GM21529 (cell line): ENCODE results near the gene HEXD.
"Not testable (repeated sequence)": the region's sequence is repeated elsewhere in the genome, so short reads cannot be mapped to it uniquely, and the experiment has no call there.

Experiments
- ATAC-seq: cut with Tn5 transposase; IDR thresholded peaks from one replicate; pipeline ENCODE4 v1.9.1; 2021; ENCODE audit not compliant: unreplicated experiment

The HEXD gene

DNA sequence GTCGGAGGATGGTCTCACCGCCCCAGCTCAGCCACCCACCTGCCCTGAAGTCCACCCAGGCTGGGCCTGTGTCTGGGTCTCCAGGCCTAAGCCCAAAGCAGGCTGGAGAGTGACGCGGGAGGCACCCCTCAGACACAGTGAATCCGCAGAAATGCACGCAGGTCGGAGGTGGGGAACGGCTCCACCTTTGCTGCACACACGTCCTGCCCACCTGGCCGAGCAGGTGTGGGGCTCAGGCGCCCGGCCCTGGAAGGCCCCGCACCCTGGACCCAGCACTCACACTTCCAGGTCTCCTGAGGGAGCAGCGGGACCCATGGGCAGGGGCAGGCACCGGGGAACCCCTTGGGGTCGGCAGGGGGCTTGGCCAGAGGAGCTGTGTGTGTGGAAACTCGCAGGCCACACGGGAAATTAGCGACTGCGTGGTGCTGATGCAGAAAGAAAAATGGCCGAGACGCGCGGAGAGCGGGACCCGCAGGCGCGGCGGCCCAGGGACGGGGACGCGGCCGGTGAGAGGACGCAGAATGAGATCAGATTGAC is 21.8 kb downstream of the HEXD start:
- ATAC-seq, result no peak

DNA sequence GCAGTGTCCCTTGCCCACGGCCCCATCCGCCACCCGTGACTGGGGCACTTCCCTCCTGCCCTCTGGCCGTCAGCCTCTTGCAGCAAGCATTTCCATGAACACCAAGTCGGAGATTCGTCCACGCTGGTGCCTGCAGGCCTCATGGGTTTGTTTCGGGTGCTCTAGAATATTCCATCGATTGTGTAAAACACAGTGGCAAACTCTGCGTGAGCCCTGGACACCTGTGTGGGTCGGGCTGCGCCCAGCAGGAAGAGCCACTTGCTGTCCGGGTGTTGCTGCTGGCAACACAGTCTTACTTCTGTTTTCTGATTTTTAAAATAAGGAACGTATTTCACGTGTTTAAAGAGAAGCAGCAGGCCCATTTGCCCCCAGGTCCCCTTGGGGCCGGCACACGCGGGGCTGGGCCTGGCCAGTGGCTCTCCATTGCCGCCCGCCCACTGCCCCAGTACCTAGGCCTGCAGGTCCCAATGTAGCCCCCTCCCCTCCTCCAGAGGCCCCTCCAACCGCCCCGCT is 22.4 kb downstream of the HEXD start:
- no peak for ATAC-seq

DNA sequence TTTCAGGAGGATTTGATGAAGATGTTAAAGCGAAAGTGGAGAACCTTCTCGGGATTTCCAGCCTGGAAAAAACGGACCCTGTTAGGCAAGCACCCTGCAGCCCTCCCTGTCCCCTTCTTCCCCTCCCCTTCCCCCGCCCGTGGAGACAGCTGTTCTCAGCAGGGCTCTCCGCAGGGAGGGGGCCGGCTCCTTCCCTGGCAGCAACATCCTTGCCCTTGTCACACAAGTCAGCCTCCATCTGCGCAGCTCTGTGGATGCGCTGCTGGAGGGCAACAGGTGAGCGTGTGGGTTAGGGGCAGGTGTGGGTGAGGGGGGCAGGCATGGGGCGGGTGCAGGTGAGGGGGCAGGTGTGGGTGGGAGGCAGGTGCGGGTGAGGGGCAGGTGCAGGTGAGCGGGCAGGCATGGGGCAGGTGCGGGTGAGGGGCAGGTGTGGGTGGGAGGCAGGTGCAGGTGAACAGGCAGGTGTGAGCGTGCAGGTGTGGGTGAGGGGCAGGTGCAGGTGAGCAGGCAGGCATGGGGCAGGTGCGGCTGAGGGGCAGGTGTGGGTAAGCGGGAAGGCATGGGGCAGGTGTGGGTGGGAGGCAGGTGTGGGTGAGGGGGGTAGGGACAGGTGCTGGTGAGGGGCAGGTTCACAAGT is 23.0 kb downstream of the HEXD start:
- ATAC-seq, result no peak

DNA sequence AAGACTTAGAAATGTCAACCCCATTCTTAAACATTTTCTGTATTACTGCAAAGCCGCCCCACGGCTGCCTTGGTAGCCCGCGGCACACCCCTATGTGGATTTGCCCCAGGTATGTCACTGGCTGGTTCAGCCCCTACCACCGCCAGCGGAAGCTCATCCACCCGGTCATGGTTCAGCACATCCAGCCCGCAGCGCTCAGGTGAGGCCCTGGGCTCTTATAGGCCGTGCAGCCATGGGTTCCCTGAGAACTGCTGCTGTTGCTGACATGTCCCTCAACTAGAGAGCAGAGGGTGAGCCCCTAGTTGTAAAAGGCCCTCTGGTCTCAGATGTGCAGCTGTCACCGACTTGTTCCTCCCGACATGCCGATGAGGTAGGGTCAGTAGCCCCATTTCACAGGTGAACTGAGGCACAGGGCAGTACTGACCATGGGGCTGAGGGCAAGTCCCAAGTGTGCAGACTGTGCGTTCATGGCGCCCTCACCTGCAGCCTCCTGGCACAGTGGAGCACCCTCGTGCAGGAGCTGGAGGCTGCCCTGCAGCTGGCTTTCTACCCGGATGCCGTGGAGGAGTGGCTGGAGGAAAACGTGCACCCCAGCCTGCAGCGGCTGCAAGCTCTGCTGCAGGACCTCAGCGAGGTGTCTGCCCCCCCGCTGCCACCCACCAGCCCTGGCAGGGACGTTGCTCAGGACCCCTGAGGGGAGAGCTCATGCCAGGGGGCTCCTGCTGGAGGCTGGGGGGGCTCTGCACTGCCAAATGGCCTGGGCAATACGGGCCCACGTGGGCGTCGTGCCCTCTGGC is 23.7 kb downstream of the HEXD start:
- ATAC-seq, result no peak

DNA sequence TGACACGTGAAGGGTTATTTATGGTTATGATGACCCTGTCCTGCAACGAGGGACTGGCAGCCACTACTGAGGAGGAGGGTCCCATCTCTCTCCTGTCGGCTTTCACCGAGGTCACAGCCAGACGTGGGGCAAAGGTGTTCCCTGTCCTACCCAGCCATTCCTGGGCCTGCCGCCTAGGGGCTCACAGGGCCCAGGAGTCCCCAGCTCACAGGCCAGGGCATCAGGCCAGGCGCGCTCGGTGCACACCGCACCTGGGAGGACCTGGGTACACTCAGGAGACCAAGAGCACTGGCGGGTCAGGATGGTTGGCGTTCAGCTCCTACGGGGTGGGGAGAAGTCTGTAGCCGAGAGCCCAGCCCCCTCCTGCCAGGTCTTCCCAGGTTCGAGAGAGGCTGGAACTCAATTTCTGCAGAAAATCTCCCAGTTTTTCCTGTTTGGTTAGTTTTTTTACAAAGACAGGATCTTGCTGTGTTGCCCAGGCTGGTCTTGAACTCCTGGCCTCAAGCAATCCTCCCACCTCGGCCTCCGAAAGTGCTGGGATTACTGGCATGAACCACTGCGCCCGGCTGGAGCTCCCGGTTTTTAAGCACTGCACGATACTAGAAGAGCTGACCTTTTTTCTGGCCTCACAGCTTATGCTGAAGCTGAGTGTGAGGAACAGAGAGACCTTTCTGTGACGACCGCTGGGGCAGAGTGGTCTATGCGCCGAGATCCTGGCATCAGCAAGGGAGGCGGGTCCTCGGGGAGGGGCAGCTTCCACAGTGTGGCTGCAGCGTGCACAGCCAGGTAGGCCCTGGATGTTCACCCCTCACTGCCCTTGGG is 24.7 kb downstream of the HEXD start:
- no peak for ATAC-seq

DNA sequence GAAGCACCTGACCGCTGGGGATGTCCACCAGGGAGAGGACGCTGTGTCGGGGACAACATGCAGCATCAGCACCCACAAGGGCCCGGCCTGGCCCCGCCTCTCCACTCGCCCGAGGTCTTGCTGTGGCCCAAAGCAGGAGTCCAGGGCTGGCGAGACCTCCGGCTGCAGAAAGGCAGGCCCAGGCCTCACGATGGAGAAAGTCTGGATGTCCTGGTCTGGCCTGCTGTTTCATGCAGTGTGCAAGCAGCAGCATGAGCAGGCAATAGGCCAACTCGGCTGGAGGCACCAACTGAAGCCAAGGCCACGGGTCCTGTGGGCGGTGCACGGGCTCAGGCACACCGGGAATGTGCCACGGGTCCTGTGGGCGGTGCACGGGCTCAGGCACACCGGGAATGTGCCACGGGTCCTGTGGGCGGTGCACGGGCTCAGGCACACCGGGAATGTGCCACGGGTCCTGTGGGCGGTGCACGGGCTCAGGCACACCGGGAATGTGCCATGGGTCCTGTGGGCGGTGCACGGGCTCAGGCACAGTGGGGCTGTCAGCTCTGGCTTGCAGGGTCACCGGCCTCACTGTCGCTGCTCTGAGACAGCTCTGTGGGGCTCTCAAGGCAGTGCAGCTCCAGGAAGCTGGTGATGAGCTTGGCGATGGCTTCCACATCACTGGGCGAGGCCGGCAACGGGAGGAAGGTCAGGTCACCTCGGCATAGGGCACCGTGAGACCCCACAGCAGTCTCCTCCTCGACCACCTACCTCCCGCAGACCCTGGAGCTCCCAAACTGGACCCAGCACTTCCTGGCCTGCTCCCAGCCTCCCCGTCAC is 25.5 kb downstream of the HEXD start:
- no peak for ATAC-seq

DNA sequence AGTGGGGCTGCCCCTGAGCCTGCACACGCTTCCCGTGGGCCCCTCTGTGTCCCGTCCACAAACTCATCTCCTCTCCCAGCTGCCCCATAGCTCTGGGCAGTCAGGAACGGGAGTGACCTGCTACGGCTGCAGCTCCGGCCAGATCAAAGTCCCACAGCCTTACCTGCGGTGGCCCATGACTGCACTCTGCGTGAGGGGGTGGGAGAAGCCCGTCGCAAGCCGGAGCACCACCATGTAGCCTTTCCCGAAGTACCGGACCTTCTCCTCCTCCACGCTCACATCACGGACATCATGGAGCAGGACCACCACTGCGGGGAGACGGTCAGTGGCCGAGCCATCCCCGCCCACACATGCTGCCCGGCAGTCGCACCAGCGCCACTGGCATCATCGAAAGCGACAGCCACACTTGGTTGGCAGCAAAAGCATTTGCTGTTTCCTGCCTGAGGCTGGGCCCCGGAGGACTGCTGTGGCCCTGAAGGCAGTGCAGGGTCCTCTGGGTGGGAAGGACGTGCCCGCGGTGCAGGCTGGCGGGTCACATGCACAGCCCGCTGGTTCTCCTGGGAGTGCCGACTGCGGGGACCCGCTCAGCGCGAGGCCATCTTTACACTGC is 26.2 kb downstream of the HEXD start:
- no peak for ATAC-seq

DNA sequence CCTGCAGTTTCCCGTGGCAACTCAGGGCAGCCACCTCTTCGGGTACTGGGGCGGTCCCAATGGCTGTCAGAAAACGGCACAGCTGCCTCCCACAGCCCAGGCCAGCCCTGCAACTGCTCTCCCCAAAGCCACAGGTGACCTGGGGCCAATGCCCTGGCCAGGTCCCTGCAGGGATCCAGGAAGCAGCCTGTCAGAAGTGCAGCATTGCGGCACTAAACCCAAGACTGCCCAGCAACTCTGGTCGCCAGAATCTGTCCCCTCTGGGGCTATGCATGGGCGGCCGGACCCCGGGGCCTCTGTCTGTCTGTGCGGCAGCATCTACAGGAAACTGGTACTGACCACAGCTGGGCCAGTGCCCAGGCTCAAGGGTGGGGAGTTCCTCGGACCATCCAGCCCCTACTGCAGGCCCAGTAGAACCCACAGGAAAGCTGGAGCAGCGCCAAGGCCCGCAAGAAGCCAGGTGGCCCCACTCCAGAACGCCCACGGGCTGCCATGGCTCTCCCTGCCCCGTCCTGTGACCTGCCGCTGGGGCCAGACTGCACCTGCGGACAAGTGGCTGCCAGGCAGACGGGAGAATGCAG is 26.9 kb downstream of the HEXD start:
- no peak for ATAC-seq

DNA sequence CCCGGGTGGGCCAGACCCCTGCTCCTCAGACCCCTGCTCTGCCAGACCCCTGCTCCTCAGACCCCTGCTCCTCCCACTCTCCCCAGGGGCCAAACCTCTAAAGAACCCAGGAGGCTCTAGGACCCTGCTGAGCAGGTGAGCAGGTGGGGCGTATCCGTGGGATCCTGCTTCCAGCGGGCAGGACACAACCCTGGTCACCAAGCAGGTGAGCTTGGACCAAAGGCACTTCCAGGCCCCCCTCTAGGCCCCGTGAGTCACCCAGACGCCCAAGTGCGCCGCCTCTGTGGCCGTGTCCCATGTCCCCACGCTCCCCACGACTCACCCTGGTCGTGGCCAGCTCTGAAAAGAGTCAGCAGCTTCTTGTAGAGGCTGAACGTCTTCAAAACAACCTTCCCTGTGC is 27.4 kb downstream of the HEXD start:
- no peak for ATAC-seq

DNA sequence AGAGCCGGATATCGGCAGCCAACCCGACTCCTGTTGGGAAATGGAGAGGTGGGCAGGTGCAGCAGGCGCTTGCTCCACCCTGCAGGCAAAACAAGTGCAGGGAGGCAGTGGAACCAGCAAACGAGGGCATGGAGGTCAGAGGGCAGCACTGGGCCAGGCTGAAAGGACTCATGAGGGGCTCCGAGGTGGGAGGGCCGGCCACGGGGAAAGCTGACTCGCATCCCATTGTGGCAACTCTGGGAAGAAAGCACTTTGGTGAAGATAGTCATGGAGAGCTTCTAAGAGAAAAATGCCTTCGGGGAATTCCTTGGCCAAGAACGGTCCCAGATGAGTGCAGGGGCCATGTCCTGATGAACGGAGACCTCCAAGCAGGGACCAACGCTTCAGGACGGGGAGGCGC is 28.0 kb downstream of the HEXD start:
- no peak for ATAC-seq

DNA sequence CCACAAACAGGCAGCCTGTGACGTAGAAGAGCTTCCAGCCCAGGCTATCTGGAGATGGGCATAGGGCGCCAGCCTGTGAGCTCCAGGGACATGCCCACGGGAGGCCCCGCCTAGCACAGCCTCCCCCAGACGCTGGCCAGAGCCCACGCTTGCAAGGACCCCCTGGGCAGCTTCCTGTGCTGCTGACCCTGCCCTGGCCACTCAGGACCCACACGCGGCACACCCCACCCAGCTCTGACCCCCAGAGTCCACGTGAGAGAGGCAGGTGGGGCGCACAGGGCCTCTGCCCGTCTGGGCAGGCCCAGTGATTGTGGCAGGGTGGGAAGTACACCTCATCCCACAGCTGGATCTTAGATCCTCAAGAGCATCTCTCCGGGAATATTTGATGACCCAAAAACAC is 28.5 kb downstream of the HEXD start:
- ATAC-seq, result no peak

DNA sequence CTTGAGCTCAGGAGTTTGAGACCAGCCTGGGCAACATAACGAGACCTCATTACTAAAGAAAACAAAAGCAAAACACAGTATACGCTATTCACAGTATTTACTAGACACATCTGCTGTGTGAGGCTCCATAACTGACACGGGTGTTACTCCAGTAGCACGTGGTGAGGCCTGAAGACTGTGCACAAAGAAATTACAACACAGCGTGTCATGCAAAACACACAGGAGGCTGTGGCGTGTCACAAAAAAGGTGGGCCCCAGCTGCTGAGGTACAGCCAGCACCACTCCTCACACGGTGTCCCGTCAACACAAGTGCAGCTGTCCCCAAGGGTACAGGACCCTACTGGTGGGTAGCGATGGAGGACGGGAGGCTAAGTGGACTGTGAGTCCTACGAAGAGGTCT is 29.7 kb downstream of the HEXD start:
- ATAC-seq, result no peak

DNA sequence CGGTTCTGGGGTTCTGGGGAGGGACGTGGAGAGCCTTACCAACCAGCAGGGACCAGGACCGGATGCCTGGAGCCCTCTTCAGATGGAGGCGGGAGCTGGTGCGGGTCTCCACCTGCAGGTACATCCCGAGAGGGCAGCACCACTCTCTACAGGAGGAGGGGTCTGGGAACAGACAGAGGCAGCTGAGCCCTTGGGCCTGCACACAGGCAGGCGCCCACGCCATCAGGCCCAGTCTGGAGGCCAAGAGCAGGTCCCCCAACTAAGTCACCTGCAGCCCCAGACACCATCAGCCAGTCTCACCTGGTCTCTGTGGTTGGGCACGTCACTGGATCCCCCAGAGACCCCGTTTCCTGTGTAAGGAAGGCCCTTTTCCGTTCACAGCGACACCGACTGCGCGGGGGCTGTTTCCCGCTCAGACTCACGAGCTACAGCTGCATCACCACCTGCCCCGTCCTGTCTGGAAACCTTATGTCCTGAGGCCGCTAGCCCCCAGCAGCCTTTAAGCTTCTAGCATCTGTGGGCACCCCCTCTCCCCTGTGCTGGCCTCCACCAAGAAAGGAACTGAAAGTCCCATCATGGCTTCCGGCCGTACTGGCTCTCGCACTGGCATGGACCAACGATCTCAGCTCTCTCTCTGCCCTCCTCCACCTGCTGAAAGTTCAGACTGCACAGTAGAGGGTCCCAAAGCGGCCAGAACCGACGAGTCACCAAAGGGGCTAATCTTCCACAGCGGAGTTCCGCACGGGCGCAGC is 31.2 kb downstream of the HEXD start:
- ATAC-seq, result peak; percentile 50

DNA sequence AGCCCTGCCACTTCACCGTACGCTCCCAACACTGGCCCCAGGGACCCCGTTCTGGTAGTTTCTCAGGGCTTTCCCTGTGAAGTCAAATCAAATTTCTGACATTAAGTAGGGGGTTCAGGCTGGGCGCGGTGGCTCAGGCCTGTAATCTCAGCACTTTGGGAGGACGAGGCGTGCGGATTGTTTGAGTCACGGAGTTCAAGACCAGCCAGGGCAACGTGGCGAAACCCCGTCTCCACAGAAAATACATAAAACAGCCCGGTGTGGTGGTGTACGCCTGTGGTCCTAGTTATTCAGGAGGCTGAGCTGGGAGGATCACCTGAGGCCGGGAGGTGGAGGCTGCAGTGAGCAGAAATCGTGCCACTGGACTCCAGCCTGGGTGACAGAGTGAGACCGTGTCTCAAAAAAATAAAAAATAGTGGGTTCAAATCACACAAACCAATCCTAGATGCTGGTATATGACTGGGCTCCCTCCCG is 31.8 kb downstream of the HEXD start:
- no peak for ATAC-seq

DNA sequence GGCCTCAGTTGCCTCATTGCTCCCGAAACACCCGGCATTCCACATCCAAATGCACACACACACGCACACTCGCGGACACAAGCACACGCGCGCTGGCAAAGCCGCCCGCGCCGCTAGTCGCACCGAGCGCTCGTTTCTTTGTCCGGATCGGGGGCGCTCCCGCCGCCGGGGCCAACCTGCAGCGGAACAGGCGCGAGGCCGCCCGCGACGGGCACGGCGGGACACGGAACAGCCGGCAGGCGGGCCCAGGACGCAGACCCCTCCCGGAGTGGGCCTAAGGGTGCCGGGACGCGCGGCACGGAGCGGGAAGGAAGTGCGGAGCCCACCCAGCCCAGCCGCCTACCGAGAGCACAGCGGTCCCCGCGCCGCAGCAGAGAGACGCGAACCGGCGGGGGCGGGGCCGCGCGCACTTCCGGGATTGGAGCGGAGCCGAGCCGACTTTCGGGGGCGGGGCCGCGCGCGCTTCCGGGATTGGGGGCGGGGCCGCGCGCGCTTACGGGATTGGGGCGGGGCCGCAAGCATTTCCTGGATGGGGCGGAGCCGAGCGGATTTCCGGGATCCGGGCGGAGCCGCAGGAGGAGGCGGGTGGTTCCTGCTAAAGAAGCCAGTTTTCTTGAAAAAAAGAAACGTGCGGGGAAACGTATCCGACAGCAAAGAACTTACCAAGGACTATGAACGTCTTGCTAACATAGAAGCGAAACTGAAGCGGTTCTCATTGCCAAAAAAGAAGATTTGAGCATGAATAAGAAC is 32.4 kb downstream of the HEXD start, which contains the start of gene CYBC1:
Gene CYBC1, minus strand, starts transcription at position 396 of the 750 bp plus-strand sequence. CDS start 1,498 bp downstream, outside the sequence.
- peak; percentile 59 for ATAC-seq

DNA sequence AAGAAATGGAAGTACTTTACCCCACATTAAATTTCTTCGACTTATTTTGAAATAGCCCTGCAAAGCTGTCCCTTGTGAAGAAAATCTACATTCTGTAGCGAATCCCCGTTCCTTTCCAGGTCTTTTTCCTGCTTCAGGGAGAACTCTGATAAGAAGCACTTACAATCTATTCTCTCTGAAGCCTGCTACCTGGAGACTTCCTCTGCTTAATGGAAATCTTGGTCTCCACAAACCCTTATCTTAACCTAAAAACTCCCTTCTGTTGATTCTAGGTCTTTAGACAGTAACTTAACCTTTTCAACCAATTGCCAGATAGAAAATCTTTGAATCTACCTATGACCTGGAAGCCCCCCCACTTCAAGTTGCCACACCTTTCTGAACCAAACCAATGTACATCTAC is 34.0 kb downstream of the HEXD start:
- ATAC-seq, result no peak

DNA sequence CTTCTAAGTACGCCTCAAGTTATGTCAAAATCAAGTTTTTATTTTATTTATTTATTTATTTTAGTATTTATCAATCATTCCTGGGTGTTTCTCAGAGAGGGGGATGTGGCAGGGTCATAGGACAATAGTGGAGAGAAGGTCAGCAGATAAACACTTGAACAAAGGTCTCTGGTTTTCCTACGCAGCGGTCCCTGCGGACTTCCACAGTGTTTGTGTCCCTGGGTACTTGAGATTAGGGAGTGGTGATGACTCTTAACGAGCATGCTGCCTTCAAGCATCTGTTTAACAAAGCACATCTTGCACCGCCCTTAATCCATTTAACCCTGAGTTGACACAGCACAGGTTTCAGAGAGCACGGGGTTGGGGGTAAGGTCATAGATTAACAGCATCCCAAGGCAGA is 35.0 kb downstream of the HEXD start:
- not testable (repeated sequence) for ATAC-seq

DNA sequence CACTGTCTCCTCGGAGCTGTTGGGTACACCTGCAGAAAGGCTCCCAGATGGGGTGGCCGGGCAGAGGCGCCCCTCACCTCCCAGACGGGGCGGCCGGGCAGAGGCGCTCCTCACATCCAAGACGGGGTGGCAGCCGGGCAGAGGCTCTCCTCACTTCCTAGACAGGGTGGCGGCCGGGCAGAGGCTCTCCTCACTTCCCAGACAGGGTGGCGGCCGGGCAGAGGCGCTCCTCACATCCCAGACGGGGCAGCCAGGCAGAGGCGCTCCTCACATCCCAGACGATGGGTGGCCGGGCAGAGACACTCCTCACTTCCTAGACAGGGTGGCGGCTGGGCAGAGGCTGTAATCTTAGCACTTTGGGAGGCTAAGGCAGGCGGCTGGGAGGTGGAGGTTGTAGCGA is 35.6 kb downstream of the HEXD start:
- ATAC-seq, result not testable (repeated sequence)
